ENCODE measurements around the gene UCHL5.
"Not testable (repeated sequence)": the region's sequence is repeated elsewhere in the genome, so short reads cannot be mapped to it uniquely, and the experiment has no call there.

UCHL5 gene

GRCh38 chr1:193065954-193066353, 6.8 kb upstream of the UCHL5 start:
- no peak for DNase-seq (ENCODE audit: low read depth in 2 of 2)

- DNase-seq (ENCODE audit: low read depth in 2 of 2): no peak
These were observed 3.7 kb upstream of the UCHL5 start for GRCh38 chr1:193062698-193063463.

- DNase-seq (ENCODE audit: low read depth in 2 of 2): no peak
These were observed 1.8 kb upstream of the UCHL5 start for GRCh38 chr1:193060938-193061337.

GRCh38 chr1:193060406-193060805, 1.2 kb upstream of the UCHL5 start:
- DNase-seq (ENCODE audit: low read depth in 2 of 2): no peak

GRCh38 chr1:193060115-193060403, 899 bp upstream of the UCHL5 start:
- no peak for DNase-seq (ENCODE audit: low read depth in 2 of 2)

- no peak for DNase-seq (ENCODE audit: low read depth in 2 of 2)
These were observed 455 bp downstream of the UCHL5 start for GRCh38 chr1:193058529-193059281.

GRCh38 chr1:193054169-193054675, 4.9 kb downstream of the UCHL5 start:
- no peak for DNase-seq (ENCODE audit: low read depth in 2 of 2)

- DNase-seq (ENCODE audit: low read depth in 2 of 2): not testable (repeated sequence)
These were observed 10.2 kb downstream of the UCHL5 start for GRCh38 chr1:193048913-193049312.

- DNase-seq (ENCODE audit: low read depth in 2 of 2): no peak
These were observed 16.1 kb downstream of the UCHL5 start for GRCh38 chr1:193042766-193043691.

- no peak for DNase-seq (ENCODE audit: low read depth in 2 of 2)
These were observed 19.1 kb downstream of the UCHL5 start for GRCh38 chr1:193040011-193040410.

GRCh38 chr1:193036337-193037047, 22.7 kb downstream of the UCHL5 start:
- DNase-seq (ENCODE audit: low read depth in 2 of 2): no peak

GRCh38 chr1:193033610-193034009, 25.6 kb downstream of the UCHL5 start:
- no peak for DNase-seq (ENCODE audit: low read depth in 2 of 2)

- not testable (repeated sequence) for DNase-seq (ENCODE audit: low read depth in 2 of 2)
These were observed 26.3 kb downstream of the UCHL5 start for GRCh38 chr1:193032643-193033427.

- DNase-seq (ENCODE audit: low read depth in 2 of 2): no peak
These were observed 27.7 kb downstream of the UCHL5 start for GRCh38 chr1:193031431-193031830.

GRCh38 chr1:193030280-193030679, 28.9 kb downstream of the UCHL5 start:
- no peak for DNase-seq (ENCODE audit: low read depth in 2 of 2)

GRCh38 chr1:193025218-193025617, 33.9 kb downstream of the UCHL5 start:
- no peak for DNase-seq (ENCODE audit: low read depth in 2 of 2)

- DNase-seq (ENCODE audit: low read depth in 2 of 2): peak; percentile 25 to 26
These were observed 39.6 kb downstream of the UCHL5 start for GRCh38 chr1:193019442-193020026.

- DNase-seq (ENCODE audit: low read depth in 2 of 2): no peak
These were observed 42.4 kb downstream of the UCHL5 start for GRCh38 chr1:193016788-193017187.

- peak; percentile 25 to 26 for DNase-seq (ENCODE audit: low read depth in 2 of 2)
These were observed 44.8 kb downstream of the UCHL5 start for GRCh38 chr1:193014400-193014799.

- DNase-seq (ENCODE audit: low read depth in 2 of 2): no peak
These were observed 45.5 kb downstream of the UCHL5 start for GRCh38 chr1:193013707-193014106.

Data from fibroblast of skin of left quadriceps (primary cell).